NCI-H146 (cell line): Measurements from ENCODE around the gene IPO7.
"Not testable (repeated sequence)": the region's sequence is repeated elsewhere in the genome, so short reads cannot be mapped to it uniquely, and the experiment has no call there.

ENCODE experiments used
- DNase-seq: peaks from one replicate; lab custom pipeline; 2025; lab: John Stamatoyannopoulos, UW

IPO7 gene

DNA sequence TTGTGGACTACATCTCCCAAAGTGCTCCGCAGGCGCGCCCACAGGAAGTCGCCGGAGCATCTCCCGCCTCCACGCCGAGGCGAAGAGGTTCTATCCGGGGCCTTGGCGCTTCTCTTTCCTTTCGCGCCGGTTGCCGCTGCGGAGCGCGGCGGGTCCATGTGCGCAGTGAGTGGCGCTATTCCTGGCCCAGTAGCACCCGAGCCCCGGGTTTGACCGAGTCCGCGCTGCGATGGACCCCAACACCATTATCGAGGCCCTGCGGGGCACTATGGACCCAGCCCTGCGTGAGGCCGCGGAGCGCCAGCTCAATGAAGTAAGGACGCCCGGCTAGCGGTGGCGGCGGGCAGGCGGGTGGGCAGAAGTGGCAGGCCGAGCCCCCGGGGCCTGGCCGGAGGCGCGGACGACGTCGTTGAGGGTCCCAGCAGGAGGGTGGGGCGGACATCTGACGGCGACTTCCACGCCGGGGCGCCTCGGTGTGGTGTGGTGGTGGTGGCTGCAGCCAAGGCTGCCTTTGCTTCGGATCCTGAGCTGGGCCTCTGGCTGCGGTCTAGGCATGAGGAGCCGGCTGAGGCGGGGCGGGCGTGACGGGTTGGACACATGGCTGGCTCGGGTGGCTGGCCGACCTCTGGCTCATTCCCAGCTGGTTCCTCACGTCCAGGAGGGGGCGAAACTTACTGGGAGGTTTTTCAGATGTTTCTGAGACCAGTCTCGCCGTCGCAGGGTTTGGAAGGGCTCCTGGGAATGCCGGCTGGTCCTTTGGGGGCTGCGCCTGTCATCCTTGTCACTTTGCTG lies at the start of gene IPO7:
Gene IPO7, plus strand, starts transcription at position 118 of the 792 bp plus-strand sequence. Its CDS starts 112 bp downstream, at position 230.
- peak; percentile 93 for DNase-seq

DNA sequence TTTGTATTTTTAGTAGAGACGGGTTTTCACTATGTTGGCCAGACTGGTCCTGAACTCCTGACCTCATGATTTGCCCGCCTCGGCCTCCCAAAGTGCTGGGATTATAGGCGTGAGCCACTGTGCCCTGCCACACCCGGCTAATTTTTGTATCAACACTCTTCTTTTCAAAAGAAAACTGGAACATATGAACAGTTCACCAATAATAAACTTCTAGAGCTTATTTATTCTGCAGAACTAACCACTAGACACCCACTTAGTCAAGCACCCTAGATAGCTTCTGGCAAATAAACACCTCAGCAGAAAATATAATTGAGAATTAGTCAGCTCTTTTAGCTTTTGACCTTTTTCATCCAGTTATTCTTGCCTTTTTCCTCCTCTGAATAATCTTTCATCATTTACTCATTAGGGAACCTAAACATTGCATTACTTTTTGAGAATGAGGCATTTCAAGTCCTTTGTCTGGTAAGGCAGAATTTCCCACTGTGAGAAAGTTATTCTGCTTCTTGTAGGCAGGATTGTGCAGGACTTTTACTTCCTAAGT lies 42.7 kb upstream of the IPO7 start:
- no peak for DNase-seq

DNA sequence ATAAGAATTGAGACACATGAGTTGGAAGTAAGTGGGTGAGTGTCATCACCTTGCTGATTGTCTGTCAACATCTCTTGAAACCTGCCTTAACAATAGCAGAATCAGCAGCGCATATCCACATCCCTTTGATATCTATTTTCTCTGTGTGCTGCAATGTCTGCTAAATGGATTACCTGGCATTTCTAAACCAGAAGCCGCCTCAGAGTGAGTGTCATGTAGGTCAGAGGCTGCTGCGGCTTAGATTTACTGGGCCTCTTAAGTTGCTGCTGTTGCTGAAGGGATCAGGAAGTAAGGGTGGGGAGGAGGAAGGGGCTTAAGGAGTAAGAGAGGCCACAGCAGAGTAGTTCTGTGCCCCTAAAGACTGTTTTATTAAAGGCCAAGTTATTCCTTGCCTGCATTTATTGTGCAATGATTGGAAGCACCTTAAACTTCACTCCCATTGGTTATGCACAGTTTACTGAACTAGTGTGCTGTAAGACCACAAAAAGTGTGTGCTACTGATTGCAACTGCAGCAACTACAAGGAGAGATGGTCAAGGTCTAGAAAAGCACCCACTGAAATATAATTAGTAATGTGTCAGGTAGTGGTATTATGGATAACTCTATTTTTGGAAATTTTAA lies 40.3 kb upstream of the IPO7 start:
- DNase-seq = no peak

DNA sequence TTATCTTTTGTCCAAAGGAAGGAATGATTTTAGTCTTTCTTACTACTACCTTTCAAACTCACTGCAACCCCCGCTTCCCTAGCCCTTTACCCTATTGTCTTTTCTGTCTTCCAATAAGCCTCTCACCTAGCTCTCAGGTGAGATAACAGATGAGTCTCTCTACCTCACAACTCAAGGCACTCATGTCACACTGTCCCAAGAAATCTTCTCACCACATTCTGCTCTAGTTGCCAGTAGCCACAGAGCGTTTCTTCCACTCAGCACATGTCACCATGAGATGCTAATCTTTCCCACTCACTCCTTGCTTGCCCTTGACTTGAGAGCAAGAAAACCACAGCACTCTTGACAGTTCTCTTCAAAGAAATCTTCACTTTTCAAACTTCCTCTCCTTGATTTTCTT lies 37.4 kb upstream of the IPO7 start:
- DNase-seq = no peak

DNA sequence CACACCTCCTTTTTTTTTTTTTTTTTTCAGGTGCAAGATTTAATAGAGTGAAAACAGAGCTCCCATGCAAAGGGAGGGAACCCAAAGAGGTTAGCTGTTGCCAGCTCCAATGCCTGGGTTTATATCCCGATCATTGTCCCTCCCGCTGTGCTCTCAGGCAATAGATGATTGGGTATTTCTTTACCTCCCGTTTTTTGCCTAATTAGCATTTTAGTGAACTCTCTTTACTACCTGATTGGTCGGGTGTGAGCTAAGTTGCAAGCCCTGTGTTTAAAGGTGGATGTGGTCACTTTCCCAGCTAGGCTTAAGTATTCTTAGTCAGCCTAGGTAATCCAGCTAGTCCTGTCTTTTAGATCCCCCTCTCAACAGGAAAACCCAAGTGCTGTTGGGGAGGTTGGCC lies 36.7 kb upstream of the IPO7 start:
- DNase-seq = not testable (repeated sequence)

DNA sequence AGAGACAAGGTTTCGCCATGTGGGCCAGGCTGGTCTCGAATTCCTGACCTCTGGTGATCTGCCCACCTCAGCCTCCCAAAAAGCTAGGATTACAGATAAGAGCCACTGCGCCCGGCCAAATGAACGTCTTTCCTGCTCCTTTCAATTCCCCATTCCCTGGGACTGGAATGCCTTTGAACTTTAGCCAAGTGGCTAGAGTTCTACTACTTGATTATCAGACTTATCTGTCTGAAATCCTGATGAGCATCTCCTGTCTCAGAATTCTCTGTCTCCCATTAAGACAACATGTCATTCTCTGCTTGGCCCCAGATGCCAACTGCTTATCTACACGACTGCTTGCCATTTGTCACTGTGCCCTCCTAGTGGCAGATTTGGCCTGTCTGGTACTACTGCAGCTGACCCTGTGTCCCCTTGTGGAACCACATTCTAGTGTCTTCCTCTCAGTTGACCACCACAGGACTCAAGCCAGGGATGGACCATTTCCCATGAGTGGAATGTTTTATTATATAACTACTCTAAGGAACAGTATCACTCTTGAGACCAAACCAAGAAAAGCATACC lies 33.1 kb upstream of the IPO7 start:
- no peak for DNase-seq

DNA sequence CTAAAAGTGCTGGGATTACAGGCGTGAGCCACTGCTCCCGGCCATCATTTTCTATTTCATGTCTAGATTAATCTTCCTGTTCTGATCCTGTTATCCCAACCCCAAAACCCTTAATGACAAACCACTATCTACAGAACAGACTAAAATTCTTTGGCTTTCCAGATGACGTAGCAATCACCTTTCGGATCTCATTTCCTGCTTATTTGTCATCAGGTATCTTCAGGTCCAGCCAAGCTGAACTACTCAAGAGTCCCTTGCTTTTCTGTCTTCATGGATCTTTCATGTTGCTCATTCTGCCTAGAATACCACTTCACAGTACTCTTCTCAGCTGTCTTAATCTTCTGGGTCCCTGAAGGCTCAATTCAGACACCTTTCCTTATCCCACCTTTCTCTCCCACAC lies 27.4 kb upstream of the IPO7 start:
- no peak for DNase-seq

DNA sequence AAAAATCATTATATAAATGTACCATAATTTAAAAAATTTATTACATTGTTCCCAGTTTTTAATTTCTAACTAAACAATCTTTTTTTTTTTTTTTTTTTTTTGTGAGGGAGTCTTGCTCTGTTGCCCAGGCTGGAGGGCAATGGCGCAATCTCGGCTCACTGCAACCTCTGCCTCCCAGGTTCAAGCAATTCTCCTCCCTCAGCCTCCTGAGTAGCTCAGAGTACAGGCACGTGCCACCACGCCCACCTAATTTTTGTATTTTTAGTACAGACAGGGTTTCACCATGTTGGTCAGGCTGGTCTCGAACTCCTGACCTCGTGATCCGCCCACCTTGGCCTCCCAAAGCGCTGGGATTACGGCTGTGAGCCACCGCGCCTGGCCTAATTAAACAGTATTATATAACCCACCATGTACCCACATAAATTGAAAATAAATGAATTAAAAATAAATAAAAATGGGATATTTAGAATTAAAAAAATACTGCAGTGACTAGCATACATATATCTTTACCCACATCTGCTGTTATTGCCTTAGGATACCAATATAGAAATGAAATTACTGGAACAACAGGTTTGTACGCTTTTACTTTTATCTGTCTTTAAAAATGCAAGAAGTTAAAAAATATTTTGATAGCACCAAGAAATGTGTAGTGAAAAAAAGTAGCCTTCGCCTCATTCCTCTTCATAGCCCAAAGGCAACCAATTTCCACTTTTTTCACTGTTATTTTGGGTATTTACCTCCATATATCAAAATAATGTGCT lies 23.4 kb upstream of the IPO7 start:
- not testable (repeated sequence) for DNase-seq

DNA sequence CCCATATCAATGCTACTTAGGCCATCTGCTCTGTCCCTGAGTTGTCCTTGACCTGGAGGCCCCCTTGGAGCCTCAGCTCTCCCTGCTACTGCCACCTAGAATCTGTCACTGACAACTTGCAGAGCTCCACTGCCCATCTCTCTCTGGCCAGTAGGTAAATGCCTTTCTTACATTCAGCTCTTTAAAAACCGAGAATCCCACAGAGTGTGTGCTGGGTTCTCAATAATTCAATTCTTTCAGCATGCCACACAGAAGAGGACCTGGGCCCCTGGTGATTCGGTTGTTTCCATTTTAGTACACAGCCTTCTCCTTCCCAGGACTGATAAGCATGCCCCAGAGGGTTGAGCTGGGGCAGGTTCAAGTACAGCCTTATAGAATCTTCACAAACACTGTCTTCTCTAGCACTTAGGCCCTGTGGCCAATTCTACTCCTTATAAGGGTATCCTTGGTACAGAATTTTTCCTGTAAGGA lies 22.0 kb upstream of the IPO7 start:
- DNase-seq = no peak

DNA sequence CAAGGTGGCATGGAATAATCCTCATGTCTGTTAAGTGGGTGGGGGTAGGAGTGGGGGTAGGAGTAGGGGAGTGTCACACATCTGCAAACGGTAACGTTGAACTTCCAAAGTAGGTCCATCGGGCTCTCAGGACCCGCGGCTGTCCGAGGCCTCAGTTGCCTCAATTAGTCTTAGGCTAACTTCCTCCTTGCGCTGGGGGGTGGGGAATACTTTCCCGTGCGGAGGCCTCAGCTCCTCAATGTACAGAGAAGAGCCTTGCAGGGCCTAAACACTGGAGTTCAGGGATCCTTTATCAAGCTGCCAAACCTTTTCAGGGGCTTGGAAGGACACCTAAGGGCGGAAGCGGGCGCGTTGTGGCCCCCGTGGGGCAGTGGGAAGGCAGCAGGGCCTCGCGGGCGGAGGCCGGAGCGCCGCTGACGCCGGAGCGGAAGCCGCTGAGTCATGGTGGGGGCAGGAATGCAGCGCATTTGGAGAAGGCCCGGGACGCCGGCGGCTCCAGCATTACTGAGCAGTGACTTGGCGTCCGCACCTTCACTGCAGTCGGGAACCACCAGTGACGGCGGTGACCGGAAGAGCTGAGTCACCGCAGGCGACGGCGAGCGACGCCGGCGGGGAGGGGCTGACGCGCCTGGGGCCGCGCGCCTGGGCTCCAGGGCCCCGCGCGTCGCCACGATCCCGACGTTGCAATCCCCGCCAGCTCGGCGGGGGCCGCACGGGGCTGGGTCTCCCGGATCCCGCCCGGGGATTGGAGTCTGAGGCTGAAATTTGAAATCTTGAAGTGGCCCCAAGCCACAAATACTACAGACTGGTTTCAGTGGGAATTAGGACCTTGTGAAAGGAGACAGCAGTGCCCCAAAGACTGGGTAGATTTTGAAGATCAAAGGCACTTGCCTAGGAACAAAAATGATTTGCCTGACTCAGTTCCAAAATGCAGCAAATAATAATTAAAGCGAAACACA lies 20.2 kb upstream of the IPO7 start:
- peak; percentile 90 for DNase-seq

DNA sequence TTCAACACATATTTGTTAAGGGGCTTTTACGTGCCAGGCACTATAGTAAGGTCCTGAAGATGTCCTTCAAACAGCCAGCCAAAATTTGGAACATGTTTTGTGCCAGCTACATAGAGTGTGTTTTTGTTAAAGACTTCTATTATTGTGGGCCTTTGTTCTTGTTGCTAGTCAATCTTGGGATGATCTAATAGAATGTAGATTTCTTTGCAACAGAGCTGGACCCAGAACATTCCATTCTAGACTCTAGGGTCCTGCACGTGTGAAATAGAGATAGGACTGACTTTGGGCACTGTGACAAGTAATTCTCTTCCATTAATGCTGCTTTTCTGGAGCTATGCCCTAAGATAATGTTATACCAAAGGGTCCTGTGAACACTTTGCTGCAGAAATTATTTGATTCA lies 16.9 kb upstream of the IPO7 start:
- no peak for DNase-seq

DNA sequence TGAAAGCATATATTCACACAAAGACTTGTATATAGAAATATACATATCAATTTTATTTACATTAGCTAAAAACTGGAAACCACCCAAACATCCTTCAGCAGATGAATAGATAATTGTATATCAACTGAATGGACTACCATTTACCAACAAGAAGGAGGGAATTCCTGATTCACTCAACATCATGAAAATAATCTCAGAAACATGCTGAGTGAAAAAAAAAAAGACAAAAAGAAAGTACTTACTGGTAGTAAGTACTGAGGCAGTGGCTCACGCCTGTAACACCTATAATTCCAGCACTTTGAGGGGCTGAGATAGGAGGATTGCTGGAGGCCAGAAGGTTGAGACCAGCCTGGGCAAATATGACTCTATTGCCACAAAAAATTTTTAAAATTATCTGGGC lies 7.4 kb upstream of the IPO7 start:
- DNase-seq = no peak

DNA sequence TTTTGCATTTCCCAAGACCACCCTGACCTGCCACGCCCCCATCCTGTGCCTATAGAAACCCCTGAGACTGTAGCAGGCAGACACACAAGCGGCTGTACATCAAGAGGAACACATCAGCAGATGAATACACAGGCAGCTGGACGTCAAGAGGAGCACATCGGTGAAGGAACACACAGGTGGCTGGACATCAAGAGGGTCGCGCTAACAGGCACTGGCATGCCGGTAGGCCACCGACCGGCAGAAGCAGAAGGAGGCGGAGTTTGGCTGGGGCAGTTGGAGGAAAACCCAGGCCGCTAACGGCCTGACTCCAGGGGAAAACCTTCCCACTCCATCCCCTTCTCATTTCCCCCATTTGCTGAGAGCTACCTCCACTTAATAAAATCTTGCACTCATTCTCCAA lies 5.4 kb upstream of the IPO7 start:
- DNase-seq = no peak

DNA sequence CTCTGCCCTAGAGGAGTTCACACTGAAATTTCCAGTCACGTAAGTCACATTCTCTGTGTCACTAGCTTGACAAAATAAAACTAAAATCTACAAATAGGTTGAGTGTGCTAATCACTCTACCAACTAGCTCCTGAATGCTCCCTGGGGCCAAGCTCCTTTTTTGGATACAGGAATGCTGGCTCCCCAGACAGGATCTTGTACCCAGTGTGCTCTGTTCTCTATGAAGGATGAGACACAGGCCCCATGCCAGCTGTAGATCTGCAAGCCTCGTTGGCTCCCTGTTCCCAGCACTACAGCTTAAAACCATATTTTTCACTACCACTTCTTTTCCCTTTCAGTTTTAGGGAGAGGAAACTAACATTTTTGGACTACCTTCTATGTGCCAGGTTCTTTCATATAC lies 3.7 kb upstream of the IPO7 start:
- DNase-seq = no peak

DNA sequence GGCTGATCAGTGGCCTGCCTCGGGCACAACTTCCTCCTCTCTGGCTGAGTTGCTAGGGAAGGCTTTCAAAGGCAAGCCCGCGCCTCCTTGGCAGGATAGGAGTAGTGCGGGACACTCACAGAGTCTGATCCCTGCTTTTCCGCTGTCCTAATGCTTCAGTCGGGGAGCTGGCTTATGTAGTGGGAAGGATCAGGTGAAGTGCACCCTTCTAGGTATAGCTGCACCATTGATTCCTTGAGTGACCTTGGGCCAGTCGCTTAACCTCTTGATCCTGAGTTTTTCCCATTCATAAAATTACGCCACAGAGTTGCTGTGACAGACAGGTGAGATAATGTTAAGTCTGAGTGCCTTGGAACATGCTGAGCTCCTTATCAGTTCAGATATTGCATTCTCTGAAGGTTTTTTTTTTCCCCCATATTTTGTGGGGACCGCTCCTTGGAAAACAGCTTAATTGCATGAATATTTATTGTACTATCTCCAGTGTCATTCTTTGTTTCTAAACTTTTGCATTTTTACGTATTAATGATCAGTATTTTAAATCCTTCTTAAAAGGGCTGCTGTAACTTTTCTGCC lies 961 bp downstream of the IPO7 start:
- DNase-seq = peak; percentile 47

DNA sequence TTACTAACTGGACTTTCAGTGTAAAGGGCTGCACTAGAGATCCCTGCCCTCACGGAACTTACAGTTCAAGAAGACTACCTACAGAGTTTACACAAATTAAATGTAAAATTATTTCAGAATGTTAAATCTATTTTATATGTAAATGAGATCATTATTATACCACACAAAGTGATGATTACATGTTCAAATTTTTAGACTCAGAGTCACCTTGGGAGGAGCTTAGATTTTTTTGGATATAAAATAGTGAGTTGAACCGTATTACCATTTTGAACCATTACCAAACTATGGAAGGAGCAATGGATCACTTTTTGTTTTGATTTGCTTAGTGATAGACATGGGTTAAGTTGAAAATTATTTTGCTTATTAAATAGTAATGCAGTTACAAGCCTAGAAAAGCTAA lies 1.6 kb downstream of the IPO7 start:
- DNase-seq = no peak

DNA sequence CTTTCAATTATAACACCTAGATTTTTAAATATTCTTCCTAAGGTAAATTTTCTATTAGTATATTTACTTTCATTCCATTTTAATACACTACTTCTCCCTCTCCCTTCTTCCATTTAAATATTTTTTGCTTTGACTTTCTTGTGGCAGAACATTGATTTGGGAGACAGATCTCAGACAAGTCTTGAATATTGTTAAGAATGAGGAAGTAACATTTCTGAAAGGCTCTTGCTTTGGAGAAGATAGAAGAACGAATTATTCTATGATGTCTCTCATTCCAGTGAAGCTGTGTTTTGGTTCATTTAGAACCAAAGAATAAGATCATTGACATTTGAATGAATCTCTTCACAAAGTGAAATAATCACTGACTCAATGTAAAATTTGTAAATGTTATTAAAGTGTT lies 2.4 kb downstream of the IPO7 start:
- no peak for DNase-seq

DNA sequence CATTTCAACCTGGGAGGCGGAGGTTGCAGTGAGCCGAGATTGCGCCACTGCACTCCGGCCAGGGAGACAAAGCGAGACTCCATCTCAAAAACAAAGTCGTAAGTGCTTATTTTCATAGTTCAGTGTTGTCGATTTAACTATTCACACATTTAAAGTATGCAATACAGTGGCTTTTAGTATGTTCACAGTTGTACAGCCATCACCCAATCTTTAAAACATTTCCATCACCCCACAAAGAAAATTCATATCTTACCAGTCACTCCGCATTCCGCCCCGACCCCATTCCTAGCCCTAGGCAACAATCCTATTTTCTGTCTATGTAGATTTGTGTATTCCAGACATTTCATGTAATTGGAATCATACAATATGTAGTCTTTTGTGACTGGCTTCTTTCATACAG lies 11.9 kb downstream of the IPO7 start:
- no peak for DNase-seq

DNA sequence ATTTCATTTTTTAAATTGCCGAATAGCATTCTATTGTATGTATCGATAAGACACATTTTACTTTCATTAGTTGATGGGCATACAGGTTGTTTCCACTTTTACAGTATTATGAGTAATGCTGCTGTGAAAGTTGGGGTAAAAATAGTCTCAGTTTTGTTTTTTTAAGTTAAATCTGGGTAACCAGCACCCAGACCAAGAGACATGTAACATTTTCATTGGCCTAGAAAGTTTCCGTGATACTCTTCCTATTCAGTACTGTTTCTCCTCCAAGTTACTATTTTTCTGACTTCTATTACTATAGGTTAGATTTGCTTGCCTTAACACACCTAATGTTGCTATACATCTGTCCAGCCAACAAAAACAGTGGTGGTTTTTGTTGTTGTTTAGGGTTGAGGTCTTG lies 12.3 kb downstream of the IPO7 start:
- no peak for DNase-seq

DNA sequence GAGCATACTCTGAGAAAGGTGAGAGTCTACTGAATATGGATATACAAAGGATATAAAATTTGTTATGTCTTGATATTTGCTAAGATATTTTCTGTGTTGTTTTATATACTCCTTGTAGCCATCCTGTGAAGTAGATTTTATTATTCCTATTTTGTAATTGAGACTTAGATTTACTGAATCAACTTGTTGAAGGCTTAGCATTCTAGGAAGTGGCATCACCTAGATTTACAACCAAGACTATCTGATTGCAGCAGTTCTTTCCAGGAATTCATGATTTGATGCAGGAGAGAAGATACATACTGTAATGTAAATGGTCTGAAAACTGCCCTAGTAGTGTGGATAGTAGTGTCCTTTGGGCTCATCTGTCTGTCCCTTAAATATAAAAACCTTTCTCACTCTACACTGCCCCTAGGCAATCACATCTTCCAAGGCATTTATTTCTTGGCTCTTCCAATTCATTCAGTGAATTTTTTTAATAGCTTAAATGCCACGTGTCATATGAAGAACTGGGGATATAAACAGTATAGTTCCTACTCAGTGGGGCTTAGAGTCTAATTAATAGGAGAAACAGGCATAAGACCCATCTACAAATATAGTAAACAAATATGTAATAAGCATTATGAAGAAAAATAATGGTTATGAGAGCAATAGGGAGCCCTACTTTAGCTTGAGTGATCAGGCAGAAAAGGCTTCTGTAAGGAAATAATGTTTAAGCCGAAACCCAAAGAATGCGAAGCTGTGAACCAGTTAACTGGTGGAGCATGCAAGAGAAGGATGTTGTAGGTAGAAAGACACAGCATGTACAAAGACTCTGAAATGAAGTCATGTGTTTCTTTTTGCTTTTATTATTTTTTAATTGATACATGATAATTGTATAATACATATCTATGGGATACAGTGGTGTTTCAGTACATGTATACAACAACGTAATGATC lies 13.6 kb downstream of the IPO7 start:
- DNase-seq = no peak
